Subcutaneous abdominal adipose tissue (tissue), 5 donors: Measurements from ENCODE around the gene HOXA4.
A peak's percentile ranks its signal among the peaks of the same experiment; 100 is the strongest.

ENCODE experiments used
- H3K27ac ChIP-seq: one replicate; pipeline ENCODE4 v1.7.0; 2013; ENCODE audit warnings: low read depth, mild to moderate bottlenecking, inconsistent platforms, low read length, moderate library complexity
- H3K27me3 ChIP-seq, 5 donors: one replicate each; pipeline ENCODE4 v1.7.0; 2013; ENCODE audit warnings: low read length in 5 of 5, inconsistent platforms in 1 of 5; ENCODE audit not compliant: control insufficient read depth in 5 of 5, insufficient read depth in 4 of 5
- H3K36me3 ChIP-seq, 5 donors: one replicate each; pipeline ENCODE4 v1.7.0; 2013; ENCODE audit warnings: low read length in 5 of 5; ENCODE audit not compliant: control insufficient read depth in 5 of 5, insufficient read depth in 5 of 5
- H3K4me1 ChIP-seq, 5 donors: one replicate each; pipeline ENCODE4 v1.7.0; 2013; ENCODE audit warnings: low read length in 5 of 5, mild to moderate bottlenecking in 3 of 5, moderate library complexity in 1 of 5; ENCODE audit not compliant: control insufficient read depth in 5 of 5, insufficient read depth in 5 of 5
- H3K4me3 ChIP-seq, 5 donors: one replicate each; pipeline ENCODE4 v1.7.0; 2013; ENCODE audit warnings: low read length in 5 of 5, low read depth in 1 of 5
- H3K9ac ChIP-seq, 5 donors: one replicate each; pipeline ENCODE4 v1.7.0; 2013; ENCODE audit warnings: low read length in 5 of 5, mild to moderate bottlenecking in 4 of 5, moderate library complexity in 3 of 5
- H3K9me3 ChIP-seq, 5 donors: one replicate each; pipeline ENCODE4 v1.7.0; 2013; ENCODE audit warnings: low read length in 5 of 5; ENCODE audit not compliant: control insufficient read depth in 5 of 5
- donor health status: healthy.
- donor health status: healthy.
- donor health status: healthy.
- donor health status: healthy.
- donor health status: healthy.

The HOXA4 gene

GRCh38 chr7:27111751-27112277, 18.7 kb downstream of the HOXA4 start:
- Histone ChIP-seq H3K27ac (peak overlapping the region; percentile 94), H3K36me3 (peaks cover 0 to 6% (median 3%) of the 10 kb centered on the region in 5 donors), H3K4me1 (peaks cover 16 to 88% (median 80%) of the 10 kb centered on the region in 5 donors), H3K4me3 (peak overlapping the region in 2 of 5 donors; percentile 25 to 67), H3K27me3 (no peaks in the 10 kb centered on the region), H3K9ac (peak overlapping the region in 3 of 5 donors; percentile 29 to 81 (median 59)), H3K9me3 (no peaks in the 10 kb centered on the region)

- Histone ChIP-seq H3K9me3 (no peaks in the 10 kb centered on the region), H3K27ac (peak overlapping the region; percentile 94), H3K4me3 (peak overlapping the region in 4 of 5 donors; percentile 21 to 41 (median 24)), H3K9ac (peak overlapping the region; percentile 20 to 81 (median 30)), H3K36me3 (peaks cover 0 to 6% (median 3%) of the 10 kb centered on the region in 5 donors), H3K27me3 (no peaks in the 10 kb centered on the region), H3K4me1 (peaks cover 16 to 89% (median 84%) of the 10 kb centered on the region in 5 donors)
These were observed 19.4 kb downstream of the HOXA4 start for GRCh38 chr7:27111042-27111750.

GRCh38 chr7:27110186-27111031, 20.1 kb downstream of the HOXA4 start:
- Histone ChIP-seq H3K9me3 (no peaks in the 10 kb centered on the region), H3K27me3 (no peaks in the 10 kb centered on the region), H3K27ac (peak overlapping the region; percentile 94), H3K4me1 (peaks cover 16 to 88% (median 85%) of the 10 kb centered on the region in 5 donors), H3K36me3 (peaks cover 0 to 6% (median 3%) of the 10 kb centered on the region in 5 donors), H3K4me3 (peak overlapping the region in 3 of 5 donors; percentile 21 to 41 (median 39)), H3K9ac (peak overlapping the region in 3 of 5 donors; percentile 29 to 59 (median 49))

GRCh38 chr7:27109466-27110185, 20.9 kb downstream of the HOXA4 start:
- H3K27ac ChIP-seq, result peak overlapping the region; percentile 94
- H3K27me3 ChIP-seq, result no peaks in the 10 kb centered on the region
- H3K36me3 ChIP-seq, result peaks cover 0 to 6% (median 3%) of the 10 kb centered on the region in 5 donors
- H3K9me3 ChIP-seq, result no peaks in the 10 kb centered on the region
- H3K9ac ChIP-seq, result peak overlapping the region in 2 of 5 donors; percentile 16 to 35
- peaks cover 16 to 84% (median 81%) of the 10 kb centered on the region in 5 donors for H3K4me1 ChIP-seq
- no peak overlapping the region for H3K4me3 ChIP-seq

GRCh38 chr7:27108390-27109127, 22.0 kb downstream of the HOXA4 start:
- Histone ChIP-seq H3K27me3 (no peaks in the 10 kb centered on the region), H3K4me1 (peaks cover 14 to 87% (median 82%) of the 10 kb centered on the region in 5 donors), H3K27ac (peak overlapping the region; percentile 92), H3K9ac (peak overlapping the region in 3 of 5 donors; percentile 21 to 56 (median 35)), H3K9me3 (no peaks in the 10 kb centered on the region), H3K36me3 (peaks cover 0 to 6% (median 3%) of the 10 kb centered on the region in 5 donors), H3K4me3 (peak overlapping the region in 3 of 5 donors; percentile 47 to 55 (median 50))

- Histone ChIP-seq H3K36me3 (peaks cover 0 to 6% (median 3%) of the 10 kb centered on the region in 5 donors), H3K9me3 (no peaks in the 10 kb centered on the region), H3K27ac (peak overlapping the region; percentile 92), H3K4me1 (peaks cover 12 to 89% (median 82%) of the 10 kb centered on the region in 5 donors), H3K4me3 (peak overlapping the region in 3 of 5 donors; percentile 50 to 60 (median 55)), H3K9ac (peak overlapping the region in 1 of 5 donors; percentile 59), H3K27me3 (no peaks in the 10 kb centered on the region)
These were observed 22.9 kb downstream of the HOXA4 start for GRCh38 chr7:27107391-27108381.

- no peaks in the 10 kb centered on the region for H3K27me3 ChIP-seq
- peak overlapping the region in 4 of 5 donors; percentile 42 to 60 (median 57) for H3K4me3 ChIP-seq
- peaks cover 9 to 89% (median 76%) of the 10 kb centered on the region in 5 donors for H3K4me1 ChIP-seq
- peaks cover 0 to 6% (median 3%) of the 10 kb centered on the region in 5 donors for H3K36me3 ChIP-seq
- H3K27ac ChIP-seq, result peak overlapping the region; percentile 92
- H3K9me3 ChIP-seq, result no peaks in the 10 kb centered on the region
- H3K9ac ChIP-seq, result peak overlapping the region in 4 of 5 donors; percentile 11 to 43 (median 28)
These were observed 23.7 kb downstream of the HOXA4 start for GRCh38 chr7:27106901-27107240.

- peak overlapping the region; percentile 38 to 60 (median 56) for H3K4me3 ChIP-seq
- peak overlapping the region in 3 of 5 donors; percentile 11 to 43 (median 18) for H3K9ac ChIP-seq
- H3K27ac ChIP-seq, result peak overlapping the region; percentile 92
- H3K27me3 ChIP-seq, result no peaks in the 10 kb centered on the region
- H3K36me3 ChIP-seq, result peaks cover 0 to 6% (median 4%) of the 10 kb centered on the region in 5 donors
- peaks cover 6 to 89% (median 76%) of the 10 kb centered on the region in 5 donors for H3K4me1 ChIP-seq
- H3K9me3 ChIP-seq, result no peaks in the 10 kb centered on the region
These were observed 24.2 kb downstream of the HOXA4 start for GRCh38 chr7:27106181-27106900.
